GF-D8 (cell line): ENCODE measurements around the gene FRMD4A.

Source experiments
- DNase-seq: peaks from one replicate; lab custom pipeline; 2025; lab: John Stamatoyannopoulos, UW

Gene FRMD4A

DNA sequence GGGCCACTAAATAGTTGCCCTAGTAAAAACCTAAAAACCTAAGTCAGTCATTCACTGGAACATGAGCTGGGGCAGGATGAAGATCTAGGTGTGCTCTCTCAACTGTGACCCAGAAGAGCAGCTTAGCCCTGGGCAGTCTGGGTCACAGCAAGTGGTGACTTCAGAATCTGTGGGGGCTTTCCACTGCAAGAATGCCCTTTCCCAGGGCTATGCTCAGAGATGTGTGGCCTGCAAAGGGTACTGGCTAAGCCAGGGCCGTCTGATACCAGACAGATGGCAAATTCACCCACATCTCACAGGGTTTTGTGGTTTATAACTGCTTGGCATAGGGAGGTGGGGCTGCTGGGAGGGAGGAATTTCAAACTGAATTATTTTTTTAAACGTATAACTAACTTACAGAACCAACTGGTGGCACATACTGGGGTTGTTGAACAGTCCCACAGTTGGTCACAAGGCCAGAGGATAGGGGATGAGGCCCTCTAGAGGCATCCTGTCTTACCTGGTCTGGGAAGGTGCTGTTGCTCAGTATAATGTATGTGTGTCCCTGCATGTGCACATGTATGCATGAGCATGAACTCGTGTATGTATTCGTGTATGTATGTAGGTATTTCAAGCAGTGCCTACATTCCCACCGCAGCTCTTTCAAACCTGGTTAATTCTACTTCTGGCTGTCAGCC is 680.7 kb downstream of the FRMD4A start:
- DNase-seq, result no peak

DNA sequence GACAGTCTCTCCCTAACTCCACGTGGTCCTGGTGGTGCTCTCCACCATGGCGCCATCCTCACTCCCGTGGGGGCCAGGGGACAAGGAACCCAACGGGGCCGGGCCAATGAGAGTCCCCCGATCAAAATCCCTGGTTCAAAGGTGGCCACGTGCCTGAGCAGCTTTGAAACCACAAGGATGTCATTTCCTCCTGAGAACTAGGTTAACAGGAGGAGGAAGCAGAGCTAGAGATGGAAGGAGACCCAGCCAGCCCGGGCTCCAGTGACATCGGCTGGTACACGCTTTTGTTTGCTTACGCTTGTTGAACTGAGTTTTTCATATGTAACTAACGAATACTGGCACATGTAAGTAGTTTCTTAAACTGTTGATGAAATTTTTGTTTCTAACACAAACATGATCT is 682.3 kb downstream of the FRMD4A start:
- no peak for DNase-seq

DNA sequence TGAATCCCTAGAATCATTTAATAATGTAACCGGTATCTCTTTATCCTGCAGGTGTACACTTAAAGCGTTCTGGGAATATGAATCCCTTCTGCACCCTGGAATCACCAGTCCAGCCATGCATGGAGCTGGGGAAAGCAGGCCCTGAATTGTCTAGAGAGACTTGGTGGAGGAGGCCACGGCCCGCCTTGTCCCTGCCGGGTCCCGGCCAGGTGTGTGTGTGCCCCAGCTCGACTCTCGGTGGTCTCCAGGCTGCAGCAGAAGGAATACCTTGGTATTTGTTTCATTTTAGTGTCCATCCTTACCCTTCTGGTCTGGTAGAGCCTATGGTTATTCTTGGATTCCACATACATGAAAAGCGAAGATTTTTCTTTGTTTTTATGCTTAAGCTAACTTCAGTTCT is 685.9 kb downstream of the FRMD4A start:
- no peak for DNase-seq

DNA sequence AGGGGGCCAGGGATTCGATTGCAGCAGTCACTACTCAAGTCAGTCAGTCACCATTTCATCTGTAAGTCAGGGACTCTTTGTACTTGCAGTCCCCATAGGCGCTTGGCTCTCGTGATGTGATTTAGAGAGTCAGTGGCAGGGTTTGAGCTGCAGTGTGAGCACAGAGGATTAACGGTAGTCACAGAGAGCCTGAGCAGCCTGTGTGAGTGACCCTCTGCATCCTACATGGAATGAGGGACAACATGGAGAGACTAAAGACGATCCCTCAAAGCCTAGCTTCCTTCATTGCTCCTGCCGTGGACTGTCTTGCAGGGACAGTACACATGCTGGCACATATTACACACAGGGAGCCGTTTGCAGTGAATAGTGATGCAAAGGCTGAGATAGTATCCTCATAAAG is 687.7 kb downstream of the FRMD4A start:
- no peak for DNase-seq

DNA sequence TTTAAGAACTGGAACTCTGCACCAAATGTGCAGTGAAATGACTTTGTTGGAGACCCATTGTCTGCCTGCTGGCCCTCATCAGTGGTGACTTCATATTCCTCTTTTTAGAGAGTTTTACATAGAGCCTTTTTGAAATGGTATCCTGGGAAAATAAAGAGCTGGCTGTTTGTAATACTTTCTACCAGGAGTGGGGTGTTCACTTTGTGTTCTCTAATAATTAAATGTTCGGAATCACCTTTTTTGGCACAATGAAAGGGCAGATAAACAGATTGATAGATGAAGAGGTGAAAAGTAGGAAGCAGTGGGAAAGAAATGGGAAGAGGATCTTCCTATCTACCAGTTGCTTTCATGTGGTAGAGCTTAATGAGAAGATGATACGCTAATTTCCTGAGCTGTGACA is 688.4 kb downstream of the FRMD4A start:
- DNase-seq, result no peak

DNA sequence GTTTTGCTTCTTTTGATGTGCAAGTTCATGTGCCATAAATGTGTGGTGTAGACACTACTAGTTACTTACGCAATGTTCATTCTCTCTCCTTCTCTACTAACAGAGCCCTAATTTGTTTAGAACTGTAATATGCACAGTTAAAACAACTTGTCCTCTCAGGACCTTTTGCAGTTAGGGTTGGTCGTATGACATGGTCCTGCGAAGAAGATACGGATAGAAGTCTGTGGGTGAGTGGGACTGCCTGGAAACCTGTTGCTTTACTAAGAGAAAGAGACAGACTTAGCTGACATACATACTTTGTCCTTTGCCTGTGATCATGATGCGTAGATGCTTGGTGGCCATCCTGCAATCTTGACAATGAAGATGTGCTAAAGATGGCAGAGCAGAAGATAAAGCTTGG is 692.8 kb downstream of the FRMD4A start:
- no peak for DNase-seq

DNA sequence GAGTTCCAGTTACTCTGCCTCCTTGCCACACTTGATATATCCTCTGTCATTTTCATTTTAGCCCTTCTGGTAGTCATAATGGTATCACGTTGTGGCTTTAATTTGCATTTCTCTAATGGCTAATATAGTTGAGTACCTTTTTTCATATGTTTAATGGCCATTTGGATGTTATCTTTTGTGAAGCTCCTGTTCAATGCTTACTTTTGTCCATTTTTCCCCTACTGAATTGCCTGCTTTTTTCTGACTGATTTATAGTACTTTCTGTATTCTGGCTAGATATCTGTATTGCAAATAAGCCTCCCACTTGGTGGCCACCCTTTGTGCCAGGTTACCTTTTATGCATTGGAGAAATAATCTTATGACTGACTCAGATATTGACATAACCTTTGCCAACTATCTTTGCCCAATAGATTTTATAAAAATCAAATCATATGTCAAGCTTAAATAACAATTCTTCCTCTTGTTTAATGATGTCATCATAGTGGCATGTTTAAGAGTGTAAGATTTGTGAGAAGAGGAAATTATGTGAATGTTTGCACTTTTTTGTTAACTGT is 693.3 kb downstream of the FRMD4A start:
- DNase-seq, result no peak

DNA sequence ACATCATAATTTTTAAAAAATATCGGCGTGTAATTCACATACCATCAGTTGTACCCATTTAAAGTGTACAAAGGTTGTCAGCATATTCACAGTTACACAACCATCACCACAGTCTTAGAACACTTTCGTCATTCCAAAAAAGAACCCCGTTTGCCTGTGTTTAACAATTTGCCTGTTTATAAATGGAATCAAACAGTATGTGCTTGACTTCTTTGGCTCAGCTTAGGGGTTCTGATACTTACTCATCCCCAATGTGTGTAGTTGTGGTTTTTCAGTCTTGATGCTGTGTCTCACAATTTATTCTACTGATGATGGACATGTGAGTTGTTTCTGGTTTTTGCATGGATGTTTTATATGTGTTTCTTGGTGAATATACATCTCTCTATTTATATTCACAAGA is 693.9 kb downstream of the FRMD4A start:
- no peak for DNase-seq

DNA sequence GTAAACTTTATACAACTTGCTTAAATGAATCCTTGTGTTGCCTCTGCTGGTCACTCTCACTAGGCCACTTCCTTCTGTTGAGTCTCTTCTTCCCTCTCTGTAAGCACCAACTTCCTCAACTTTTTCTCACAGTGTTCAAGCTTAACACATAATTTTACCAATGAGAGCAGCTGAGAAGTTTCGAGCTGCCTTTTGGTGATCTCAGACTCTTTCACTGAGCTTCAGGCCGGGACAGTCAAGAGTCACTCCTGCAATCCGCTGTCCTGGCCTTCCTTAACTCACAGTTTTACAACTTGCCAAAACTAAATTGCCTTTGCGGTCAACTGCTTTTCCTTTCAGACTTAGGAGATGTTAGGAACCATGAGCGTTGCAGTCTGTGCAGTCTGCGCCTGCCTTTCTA is 696.5 kb downstream of the FRMD4A start:
- no peak for DNase-seq

DNA sequence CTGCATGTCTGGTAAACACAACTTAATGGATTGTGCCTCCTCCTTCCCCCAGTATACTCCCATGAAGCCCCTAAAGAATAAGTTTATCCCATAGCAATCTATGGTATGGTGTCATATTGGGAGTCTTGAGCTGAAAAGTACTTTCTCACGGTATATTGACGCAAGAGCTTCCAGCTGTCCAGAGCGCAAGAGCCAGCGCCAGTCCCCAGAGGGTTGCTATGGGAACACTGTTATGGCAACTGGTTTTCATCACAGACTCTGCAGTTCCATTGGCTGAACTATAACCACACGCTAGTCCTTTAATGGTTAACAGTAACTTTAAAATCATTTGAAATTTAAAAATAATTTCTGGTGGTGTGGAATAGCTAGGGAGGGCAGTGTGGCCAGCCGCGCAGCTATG is 697.0 kb downstream of the FRMD4A start:
- DNase-seq, result no peak

DNA sequence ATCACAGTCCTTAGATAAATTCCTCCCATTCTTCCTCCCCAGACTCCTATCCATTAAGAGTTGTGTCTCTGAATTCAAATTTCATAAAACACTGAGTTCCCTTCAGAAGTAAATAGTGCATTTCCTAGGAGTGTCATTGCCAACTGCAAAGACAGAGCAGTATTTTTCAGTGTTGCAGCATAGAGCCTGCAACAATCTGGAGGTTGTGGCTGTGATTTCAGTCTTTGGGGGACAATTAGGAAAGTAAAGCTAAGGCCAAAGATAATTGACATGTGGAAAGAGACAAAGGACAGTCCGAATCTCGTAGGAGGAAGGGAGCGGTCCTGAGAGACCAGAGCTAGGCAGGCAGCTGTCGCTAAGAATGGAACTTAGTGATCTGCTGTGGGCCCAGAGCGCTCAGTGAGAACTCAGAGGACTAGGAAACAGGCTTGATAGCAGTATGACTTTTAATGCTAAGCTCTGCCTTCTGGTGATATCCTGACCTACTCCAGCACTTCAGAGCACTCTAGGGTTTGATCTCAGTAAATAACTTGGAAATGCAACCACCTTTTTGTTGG is 697.8 kb downstream of the FRMD4A start:
- no peak for DNase-seq

DNA sequence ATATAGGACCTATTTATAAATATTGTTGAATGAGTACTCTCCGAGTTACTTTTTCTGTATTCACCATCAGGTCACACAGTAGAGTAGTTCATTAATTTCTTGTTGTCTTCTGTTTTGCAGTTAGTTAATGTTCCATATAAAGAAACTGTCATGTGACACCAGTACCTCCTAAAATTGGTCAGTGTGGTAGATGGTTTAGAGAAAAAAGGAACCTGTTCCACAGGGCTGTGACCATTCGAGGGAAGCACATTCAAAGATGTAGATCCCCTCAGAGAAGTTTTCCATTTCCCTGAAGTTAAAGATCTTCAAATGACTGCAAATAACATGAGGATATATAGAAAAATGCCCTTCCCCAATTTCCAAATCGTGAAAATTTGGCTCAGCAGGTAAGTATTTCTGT is 698.3 kb downstream of the FRMD4A start:
- no peak for DNase-seq

DNA sequence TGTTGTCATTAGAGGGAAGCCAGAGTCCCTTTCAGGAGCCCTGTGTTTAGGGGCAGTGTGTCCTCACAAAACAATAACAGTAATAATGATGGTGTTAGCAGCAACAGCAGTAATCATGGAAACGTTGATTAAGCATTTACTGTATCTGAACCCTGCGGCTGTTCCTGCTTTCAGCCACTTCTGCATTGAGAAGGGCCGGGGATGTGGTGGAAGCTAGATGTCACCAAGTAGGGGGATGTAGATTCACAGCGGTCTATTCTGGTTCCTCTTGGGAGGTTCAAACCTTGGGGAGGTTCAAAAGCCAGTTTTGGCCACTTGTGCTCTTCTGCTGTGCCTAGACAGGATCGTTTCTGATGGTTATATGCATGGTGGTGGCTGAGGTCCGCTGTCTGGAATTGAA is 699.1 kb downstream of the FRMD4A start:
- DNase-seq, result no peak

DNA sequence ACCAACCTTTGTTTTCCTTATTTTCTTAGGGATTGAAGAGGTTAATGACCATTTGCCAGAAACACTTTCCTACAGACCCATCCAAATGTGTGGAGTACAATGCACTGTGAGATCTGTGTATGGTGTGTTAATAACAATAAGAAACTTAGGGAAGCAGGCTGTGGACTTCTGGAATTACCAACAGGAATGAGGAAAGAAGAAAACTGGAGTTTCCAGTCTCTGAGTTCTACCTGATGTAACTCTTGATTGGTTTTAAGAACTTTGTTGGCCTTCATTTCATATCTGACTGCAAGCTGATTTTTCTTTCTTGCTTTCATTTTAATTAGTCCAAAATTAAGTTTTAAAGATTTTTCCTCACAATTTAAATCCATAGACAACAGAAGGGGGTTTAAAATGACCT is 700.5 kb downstream of the FRMD4A start:
- no peak for DNase-seq

DNA sequence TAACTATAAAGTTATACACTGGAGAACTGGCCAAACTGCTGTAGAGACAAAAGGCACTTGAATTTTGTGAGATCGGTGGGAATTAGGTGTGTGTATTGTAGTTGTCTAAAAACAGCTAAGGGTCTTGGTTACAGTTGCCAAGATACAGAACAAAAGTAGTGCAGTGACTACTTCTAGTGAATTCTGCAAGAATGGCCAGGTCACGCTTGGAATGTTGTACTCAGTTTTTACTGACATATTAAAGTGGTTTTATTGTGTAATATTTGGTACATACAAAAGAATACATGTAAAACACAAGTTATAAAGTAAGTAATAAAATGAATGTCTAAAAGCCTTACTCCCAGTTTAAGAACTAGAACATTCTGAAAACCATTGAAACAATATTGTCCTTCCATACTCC is 701.6 kb downstream of the FRMD4A start:
- no peak for DNase-seq

DNA sequence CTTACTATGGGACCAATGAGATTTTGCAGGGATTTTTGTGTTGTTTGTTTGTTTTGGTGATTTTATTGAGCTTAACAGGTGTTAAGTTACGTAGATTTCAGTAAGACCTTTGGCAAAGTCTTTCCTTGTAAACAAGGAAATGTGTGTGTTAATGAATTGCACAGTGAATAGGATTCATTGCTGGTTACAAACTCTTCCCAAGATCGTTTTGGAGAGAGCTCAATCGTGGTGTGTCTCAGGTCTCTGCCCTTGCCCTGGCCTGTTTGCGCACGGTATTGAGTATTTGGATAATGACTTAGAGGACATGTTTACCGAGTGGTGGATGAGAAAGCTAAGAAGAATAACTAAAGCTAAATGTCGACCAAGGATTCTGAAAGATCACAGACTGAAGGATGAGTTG is 702.1 kb downstream of the FRMD4A start:
- no peak for DNase-seq

DNA sequence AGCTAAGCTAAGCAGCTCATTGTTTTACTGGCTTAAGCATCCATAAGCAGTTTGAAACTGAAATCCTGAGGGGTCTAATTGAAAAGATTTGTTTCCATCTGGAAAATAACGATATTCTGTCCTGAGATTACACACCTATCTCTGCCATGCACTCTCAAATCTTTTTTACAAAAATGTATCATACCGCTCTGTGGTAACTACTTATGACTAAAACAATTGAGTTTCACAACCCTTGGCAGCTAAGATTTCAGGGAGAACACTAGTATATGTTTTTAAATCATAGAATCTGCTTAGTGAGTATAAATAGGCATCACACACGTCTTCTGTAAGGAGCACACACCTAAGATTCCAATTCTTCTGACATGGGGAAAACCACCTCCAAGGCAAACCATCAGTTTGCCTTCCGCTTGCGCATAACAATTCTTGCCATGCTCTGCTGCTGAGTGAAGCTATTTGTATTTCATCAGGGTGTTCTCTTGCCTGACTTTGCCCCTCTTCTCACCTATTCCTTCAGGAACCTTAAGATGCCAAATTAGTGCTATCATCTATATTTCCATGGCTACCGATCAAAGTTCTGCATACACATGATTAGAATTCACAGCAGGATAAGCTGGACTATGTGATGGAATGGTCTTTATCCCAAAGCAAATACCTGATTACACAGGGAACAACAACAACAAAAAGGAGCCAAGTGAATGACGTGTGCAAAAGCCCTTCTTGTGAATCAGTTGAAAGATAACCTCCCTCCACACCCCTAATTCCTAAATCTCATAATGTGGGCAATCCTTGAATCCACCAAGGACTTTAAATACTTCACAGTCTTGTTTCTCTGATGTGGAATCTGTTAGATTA is 703.0 kb downstream of the FRMD4A start:
- no peak for DNase-seq

DNA sequence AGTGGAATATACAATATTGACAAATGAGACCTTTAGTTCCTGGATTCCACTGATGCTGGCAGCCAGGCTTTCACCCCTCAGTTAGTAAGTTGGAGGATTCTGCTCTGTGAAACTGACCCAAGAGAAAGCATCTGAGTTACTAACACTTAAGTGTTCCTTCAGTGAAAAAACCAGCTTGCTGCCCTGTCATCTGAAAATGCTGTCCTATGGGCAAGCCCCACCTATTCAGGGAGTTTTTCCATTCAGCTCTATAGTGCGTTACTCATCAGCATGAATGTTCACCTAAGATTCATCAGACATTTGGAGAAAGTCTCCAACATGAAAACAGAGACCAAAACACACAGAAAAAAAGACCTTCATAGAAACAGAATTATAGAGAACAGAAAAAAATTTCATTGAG is 706.1 kb downstream of the FRMD4A start:
- DNase-seq, result no peak

DNA sequence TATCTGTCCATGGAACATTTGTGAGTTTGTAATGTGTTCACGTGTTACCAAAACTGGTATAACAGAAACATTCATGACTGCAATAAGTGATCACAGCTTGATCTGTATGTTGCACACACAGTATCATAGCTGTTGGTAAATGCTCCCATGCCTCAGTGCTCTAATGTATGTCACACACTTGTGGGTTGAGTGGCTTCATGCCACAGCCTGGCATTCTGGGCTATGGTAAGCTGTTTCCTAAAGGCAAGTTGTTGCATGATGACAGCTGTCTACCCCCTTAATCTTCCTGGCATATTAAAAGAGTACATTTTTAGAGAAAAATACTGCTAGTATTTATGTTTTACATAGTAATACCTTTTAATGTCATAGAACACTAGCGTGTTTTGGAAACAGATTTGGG is 708.8 kb downstream of the FRMD4A start:
- no peak for DNase-seq

DNA sequence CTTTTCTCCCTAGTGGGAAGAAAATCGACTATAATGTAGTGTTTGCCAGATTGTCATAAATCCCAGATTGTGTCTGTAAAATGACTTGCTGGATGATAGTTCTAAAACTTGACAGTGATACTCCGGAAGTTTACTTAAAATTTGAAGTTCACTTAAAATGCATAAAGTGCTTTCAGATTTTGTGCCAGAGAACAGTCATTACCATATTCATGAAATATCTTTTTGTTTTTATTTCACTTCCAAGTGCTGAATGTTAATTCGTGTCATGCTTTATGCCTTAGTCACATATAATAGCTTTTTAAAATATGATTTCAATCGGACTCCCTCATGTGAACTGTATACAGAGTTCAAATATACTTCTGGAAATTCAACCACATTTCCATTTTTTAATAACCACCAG is 713.6 kb downstream of the FRMD4A start:
- DNase-seq, result no peak

DNA sequence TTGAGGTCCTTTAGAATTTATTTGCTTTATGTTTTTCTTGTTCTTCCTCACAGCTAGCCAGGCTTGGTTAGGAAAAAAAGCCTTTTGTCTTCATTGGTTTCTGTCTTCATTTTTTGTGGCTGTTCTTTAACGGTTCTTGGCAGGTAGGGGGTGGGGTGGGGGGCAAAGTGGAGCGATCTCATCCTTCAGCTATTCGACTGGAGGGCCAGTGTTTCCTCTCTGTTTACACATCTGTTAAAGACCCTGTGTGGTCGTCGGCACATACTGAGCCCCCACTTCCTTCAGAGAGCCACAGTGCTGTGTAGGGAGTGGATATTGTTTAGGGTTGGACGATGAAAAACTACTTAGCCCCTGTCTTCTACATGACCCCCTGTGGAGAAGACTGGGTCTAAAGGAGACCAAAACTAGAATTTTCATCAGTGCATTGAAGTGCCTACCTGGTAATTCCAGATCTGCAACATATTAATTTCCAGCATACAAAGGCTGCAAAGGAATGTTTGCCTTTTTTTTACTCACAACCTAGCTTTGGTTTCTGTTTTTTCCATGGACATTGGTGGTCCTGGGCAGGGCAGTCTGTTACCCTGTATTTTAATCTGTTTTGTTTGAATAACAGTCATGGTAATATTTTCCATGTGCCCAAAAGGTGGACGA is 714.9 kb downstream of the FRMD4A start:
- no peak for DNase-seq

DNA sequence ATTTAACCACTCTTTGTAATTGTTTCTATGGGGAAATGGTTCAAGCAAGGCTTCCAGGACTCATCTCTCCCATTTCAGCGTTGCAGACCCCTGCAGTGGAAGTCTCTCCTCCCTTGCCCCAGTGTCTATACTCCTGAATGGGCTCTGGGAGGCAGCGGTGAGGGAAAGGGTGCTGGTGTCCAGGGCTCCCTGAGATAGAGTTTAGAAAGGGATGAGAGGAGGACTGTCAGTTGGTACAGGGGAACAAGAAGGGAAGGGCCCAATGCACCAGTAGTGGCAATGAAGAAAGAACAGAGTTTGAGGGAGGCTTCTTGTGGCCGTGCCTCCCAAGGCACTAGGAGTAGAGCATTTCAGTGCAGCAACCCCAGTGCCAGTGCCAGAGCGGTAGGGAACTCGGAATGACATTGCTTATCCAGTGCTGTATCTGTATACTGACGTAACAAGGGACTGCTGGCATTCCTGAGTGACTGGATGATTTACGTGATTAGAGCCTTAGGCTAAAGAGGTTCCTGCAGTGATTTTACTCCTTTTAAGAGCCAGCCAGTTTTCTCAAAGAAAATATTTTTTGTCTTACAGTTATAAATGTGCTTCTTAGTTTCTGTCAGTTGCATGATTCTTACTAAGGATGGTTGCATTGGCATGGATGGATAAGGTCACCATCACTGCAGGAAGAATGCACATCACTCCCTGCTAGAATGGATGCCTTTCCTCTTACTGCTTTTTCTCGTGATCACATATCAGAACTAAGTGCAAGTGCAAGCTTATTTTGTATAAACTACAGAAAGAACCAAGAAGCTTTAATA is 716.0 kb downstream of the FRMD4A start:
- no peak for DNase-seq
